H1 (cell line): Measurements from ENCODE around the gene TMED8. TPM values are rescaled to one million over a fixed set of nuclear protein-coding genes. Genes with fewer than 3 reads are reported as not detected.

Experiments used
- BCL11A ChIP-seq, 2 experiments: IDR thresholded peaks; one replicate each; pipeline ENCODE4 v1.6.1; 2011; ENCODE audit warnings: low read depth in 2 of 2, low read length in 2 of 2, mild to moderate bottlenecking in 2 of 2
- SAP30 ChIP-seq: fragments of 300-600 bp; sonication (generic); IDR thresholded peaks from 2 replicates; pipeline ENCODE4 v1.7.1; 2012; ENCODE audit warnings: low read length, moderate library complexity, mild to moderate bottlenecking, inconsistent platforms; ENCODE audit not compliant: insufficient read depth, insufficient replicate concordance
- polyA plus RNA-seq, 7 experiments: library from polyadenylated mRNA; depleted of rRNA in 3 of 7; stranded (reverse) in 5 of 7; unstranded in 2 of 7; fragments of >200 nt in 5 of 7; fragments of 200-250 nt in 2 of 7; gene quantifications; 1 replicate in 5 of 7; 2 replicates in 1 of 7; 4 replicates in 1 of 7; pipeline versions ENCODE4 v1.2.1 to v1.2.3, GENCODE V29; 2011 to 2013; ENCODE audit warnings: missing spikeins in 2 of 7, mixed read lengths in 2 of 7
- total RNA-seq: library from RNA; stranded (reverse); fragmentation: NEBNext Ultra II Directional; extraction: Animal tissue kit (Norgen Biotek cat#: 25700); gene quantifications from 2 replicates; pipeline ENCODE4 v1.2.1, GENCODE V29; 2021

Gene TMED8
- total and polyA plus RNA-seq, 2 of the 8 experiments (the other 6 are each of a cell fraction or from before 2014, with no cell fraction given) = 5.5 to 13.4 TPM

GRCh38 chr14:77302926-77303325 lies 74.0 kb downstream of the TMED8 start (continued):
- TF ChIP-seq SAP30 = no peak
- no peak for TF ChIP-seq BCL11A (IDR thresholded peaks at IDR 0.05; ENCODE audit: low read depth in 2 of 2, low read length in 2 of 2)
